Measurements from ENCODE around the gene NUP37. TPM values are rescaled to one million over a fixed set of nuclear protein-coding genes. Genes with fewer than 3 reads are reported as not detected.

The NUP37 gene
- total RNA-seq, 1 donor from 2014 or later: 35.5 TPM

- peaks cover 1% of the 10 kb centered on the region for H3K36me3 ChIP-seq (ENCODE audit: control insufficient read depth, insufficient read depth, low read length)
- no peaks in the 10 kb centered on the region for H3K27me3 ChIP-seq (ENCODE audit: control insufficient read depth, insufficient read depth, low read length)
- no peak overlapping the region for H3K4me3 ChIP-seq (ENCODE audit: low read depth, low read length)
- TF ChIP-seq, protein P1, sequence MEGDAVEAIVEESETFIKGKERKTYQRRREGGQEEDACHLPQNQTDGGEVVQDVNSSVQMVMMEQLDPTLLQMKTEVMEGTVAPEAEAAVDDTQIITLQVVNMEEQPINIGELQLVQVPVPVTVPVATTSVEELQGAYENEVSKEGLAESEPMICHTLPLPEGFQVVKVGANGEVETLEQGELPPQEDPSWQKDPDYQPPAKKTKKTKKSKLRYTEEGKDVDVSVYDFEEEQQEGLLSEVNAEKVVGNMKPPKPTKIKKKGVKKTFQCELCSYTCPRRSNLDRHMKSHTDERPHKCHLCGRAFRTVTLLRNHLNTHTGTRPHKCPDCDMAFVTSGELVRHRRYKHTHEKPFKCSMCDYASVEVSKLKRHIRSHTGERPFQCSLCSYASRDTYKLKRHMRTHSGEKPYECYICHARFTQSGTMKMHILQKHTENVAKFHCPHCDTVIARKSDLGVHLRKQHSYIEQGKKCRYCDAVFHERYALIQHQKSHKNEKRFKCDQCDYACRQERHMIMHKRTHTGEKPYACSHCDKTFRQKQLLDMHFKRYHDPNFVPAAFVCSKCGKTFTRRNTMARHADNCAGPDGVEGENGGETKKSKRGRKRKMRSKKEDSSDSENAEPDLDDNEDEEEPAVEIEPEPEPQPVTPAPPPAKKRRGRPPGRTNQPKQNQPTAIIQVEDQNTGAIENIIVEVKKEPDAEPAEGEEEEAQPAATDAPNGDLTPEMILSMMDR (IDR thresholded peaks at IDR 0.05; ENCODE audit: insufficient read depth, low read length, severe bottlenecking): no peak
- FAIRE-seq (no peak), DNase-seq (ENCODE audit: low read depth) (no peak)
Measured at GRCh38 chr12:102062419-102062806, 57.5 kb downstream of the NUP37 start.

DNA sequence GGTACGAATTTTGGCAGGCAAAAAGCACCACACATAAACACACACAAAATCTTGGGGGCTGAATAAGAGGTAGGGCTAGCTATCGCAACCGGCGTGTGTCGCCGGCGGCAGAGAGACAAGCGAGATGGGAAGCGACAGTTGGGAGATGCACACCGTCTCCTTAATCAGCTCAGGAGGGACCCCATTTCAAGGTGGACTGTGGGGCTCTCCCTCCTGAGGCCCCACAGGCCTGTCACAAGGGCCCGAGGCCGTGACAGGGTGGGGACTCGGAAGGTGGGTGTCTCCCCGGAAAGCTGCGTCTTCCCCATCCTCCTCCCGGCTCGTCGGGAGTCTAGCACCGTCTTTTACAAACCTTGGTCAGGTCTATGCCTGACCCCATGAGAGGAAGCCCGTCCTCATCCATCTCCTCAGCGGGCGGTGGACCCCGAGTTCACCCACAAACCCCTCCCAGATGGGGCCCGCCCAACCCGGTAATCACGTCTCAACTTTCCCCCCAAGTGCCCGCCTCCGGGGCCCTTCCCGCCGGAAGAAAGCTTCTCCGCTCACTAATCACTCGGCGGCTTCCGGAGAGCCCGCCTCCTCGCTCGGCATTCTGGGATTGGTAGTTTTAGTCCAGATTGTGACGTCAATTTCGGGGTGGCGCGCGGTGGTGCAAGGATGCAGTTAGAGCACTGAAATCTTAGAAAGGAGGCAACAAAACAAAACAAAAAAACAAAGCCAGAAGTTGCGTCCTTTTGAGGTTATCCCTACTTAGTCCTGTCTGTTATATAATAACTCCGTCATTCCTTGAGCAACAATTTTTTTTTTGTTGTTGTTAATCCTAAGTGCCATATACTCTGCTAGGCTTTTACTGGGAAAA is 58.1 kb downstream of the NUP37 start, which contains the start of gene WASHC3:
TSS of gene WASHC3 (minus strand) at position 432 of the 859 bp plus-strand sequence. CDS start at position 403, 29 bp downstream.
- FAIRE-seq (no peak), DNase-seq (ENCODE audit: low read depth) (peak; percentile 85)
- TF ChIP-seq, protein P1 (IDR thresholded peaks at IDR 0.05; ENCODE audit: insufficient read depth, low read length, severe bottlenecking): no peak
- H3K27me3 ChIP-seq (ENCODE audit: control insufficient read depth, insufficient read depth, low read length): no peaks in the 10 kb centered on the region
- peak within 1 kb of the TSS; percentile 53 for H3K4me3 ChIP-seq (ENCODE audit: low read depth, low read length)
- peaks cover 1% of the 10 kb centered on the region for H3K36me3 ChIP-seq (ENCODE audit: control insufficient read depth, insufficient read depth, low read length)

- peak; percentile 60 for DNase-seq (ENCODE audit: low read depth)
- peak overlapping the region; percentile 53 for H3K4me3 ChIP-seq (ENCODE audit: low read depth, low read length)
- TF ChIP-seq, protein P1 (IDR thresholded peaks at IDR 0.05; ENCODE audit: insufficient read depth, low read length, severe bottlenecking): no peak
- no peaks in the 10 kb centered on the region for H3K27me3 ChIP-seq (ENCODE audit: control insufficient read depth, insufficient read depth, low read length)
- FAIRE-seq: no peak
- peaks cover 1% of the 10 kb centered on the region for H3K36me3 ChIP-seq (ENCODE audit: control insufficient read depth, insufficient read depth, low read length)
Measured at GRCh38 chr12:102061096-102061559, 58.8 kb downstream of the NUP37 start.

DNA sequence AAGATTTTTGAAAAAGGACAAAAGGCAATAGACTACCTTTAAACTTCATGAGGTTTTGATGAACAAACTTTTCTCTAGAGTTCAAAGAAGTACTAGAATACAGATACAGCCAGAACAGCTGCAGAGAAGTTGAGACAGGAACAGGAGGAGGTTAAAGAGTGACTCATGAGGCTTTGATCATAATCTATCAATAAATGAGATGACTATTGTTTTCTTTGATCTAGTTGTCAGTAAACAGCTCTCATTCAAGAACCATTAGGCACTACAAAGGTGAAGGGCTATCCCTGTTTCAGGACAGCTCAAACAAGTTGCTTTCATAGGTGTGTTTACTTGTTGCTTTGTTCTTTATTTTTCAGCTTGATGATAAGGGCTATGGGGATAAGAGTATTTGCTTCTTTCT is 60.6 kb downstream of the NUP37 start:
- TF ChIP-seq, protein P1 (IDR thresholded peaks at IDR 0.05; ENCODE audit: insufficient read depth, low read length, severe bottlenecking): no peak
- DNase-seq (ENCODE audit: low read depth) (peak; percentile 4), FAIRE-seq (no peak)

GRCh38 chr12:102054345-102054744 is 65.6 kb downstream of the NUP37 start:
- TF ChIP-seq, protein P1 (IDR thresholded peaks at IDR 0.05; ENCODE audit: insufficient read depth, low read length, severe bottlenecking): no peak
- Histone ChIP-seq H3K27me3 (ENCODE audit: control insufficient read depth, insufficient read depth, low read length) (no peaks in the 10 kb centered on the region), H3K36me3 (ENCODE audit: control insufficient read depth, insufficient read depth, low read length) (peaks cover 7% of the 10 kb centered on the region), H3K4me3 (ENCODE audit: low read depth, low read length) (no peak overlapping the region)
- DNase-seq (ENCODE audit: low read depth) (no peak), FAIRE-seq (no peak)

More for the DNA sequence above, 60.6 kb downstream of the NUP37 start:
- peaks cover 1% of the 10 kb centered on the region for H3K36me3 ChIP-seq (ENCODE audit: control insufficient read depth, insufficient read depth, low read length)
- no peak overlapping the region for H3K4me3 ChIP-seq (ENCODE audit: low read depth, low read length)
- H3K27me3 ChIP-seq (ENCODE audit: control insufficient read depth, insufficient read depth, low read length): no peaks in the 10 kb centered on the region

Data from bronchial epithelial cell (primary cell).